Kidney (tissue), 14 donors: ENCODE measurements around the gene MYLK. TPM values are rescaled to one million over a fixed set of nuclear protein-coding genes. Genes with fewer than 3 reads are reported as not detected.

ENCODE experiments used
- DNase-seq, 5 donors: peaks; one replicate each; pipeline ENCODE4 v3.0.0-alpha.2; 2013 to 2020
- FAIRE-seq: peaks from 2 replicates; lab custom pipeline; 2012; peaks lifted over from hg19 to GRCh38; lab: Jason Lieb, UNC
- H3K27ac ChIP-seq, 2 donors: one replicate each; pipeline ENCODE4 v1.7.0; 2013; ENCODE audit warnings: low read depth in 2 of 2, low read length in 2 of 2, inconsistent platforms in 1 of 2
- H3K27me3 ChIP-seq: one replicate; pipeline ENCODE4 v1.7.1; 2013; ENCODE audit warnings: low read length, inconsistent platforms; ENCODE audit not compliant: control insufficient read depth, insufficient read depth
- H3K36me3 ChIP-seq, 3 donors: one replicate each; pipeline versions ENCODE4 v1.7.0 to v1.7.1; 2013; ENCODE audit warnings: low read length in 3 of 3, control low read depth in 1 of 3, inconsistent platforms in 1 of 3; ENCODE audit not compliant: insufficient read depth in 3 of 3, control insufficient read depth in 2 of 3
- H3K4me1 ChIP-seq, 3 donors: one replicate each; pipeline versions ENCODE4 v1.7.0 to v1.7.1; 2013; ENCODE audit warnings: low read length in 3 of 3, inconsistent platforms in 1 of 3, low read depth in 1 of 3; ENCODE audit not compliant: control insufficient read depth in 2 of 3, insufficient read depth in 2 of 3
- H3K4me3 ChIP-seq, 3 donors: one replicate each; pipeline versions ENCODE4 v1.7.0 to v1.8.1; 2013; ENCODE audit warnings: low read length in 3 of 3, control low read depth in 1 of 3, inconsistent platforms in 1 of 3
- H3K9ac ChIP-seq, 3 donors: one replicate each; pipeline versions ENCODE4 v1.7.0 to v1.7.1; 2013; ENCODE audit warnings: low read length in 3 of 3, control low read depth in 1 of 3, inconsistent platforms in 1 of 3
- H3K9me3 ChIP-seq, 3 donors: one replicate each; pipeline versions ENCODE4 v1.7.0 to v1.7.1; 2013; ENCODE audit warnings: low read length in 3 of 3, control low read depth in 1 of 3, inconsistent platforms in 1 of 3; ENCODE audit not compliant: control insufficient read depth in 2 of 3, insufficient read depth in 1 of 3
- intact Hi-C: fragments of 100-400 bp; cut with DNase I; formaldehyde crosslinking; loops from one replicate; pipeline ENCODE4 v1.11.1; 2022
- polyA plus RNA-seq: library from polyadenylated mRNA; stranded (reverse); fragments of 350-450 nt; fragmentation: Illumina TruSeq; extraction: RNeasy Lipid Tissue Mini Kit (QIAGEN cat#74804); gene quantifications from one replicate; pipeline ENCODE4 v1.2.3, GENCODE V29; 2014; ENCODE audit warnings: low read depth, low replicate concordance; ENCODE audit not compliant: insufficient read depth
- total RNA-seq: library from RNA; stranded (reverse); fragmentation: NEBNext Ultra II Directional; extraction: Animal tissue kit (Norgen Biotek cat#: 25700); gene quantifications from one replicate; pipeline ENCODE4 v1.2.1, GENCODE V29; 2021
- TF ChIP-seq, protein P1 (sequence below): IDR thresholded peaks from 3 replicates; pipeline ENCODE4 v1.5.1; 2012; ENCODE audit warnings: mild to moderate bottlenecking, moderate library complexity, borderline replicate concordance; ENCODE audit not compliant: insufficient read depth; ENCODE audit errors: extremely low read depth
- donor health status: control.
- donor health status: control.
- donor health status: control.
- donor health status: control.
- donor health status: control.
- donor health status: DM: yes; HTN: yes; CAD: no.
- donor health status: Normal renal cell carcinoma (clear cell type).

Gene MYLK
- total and polyA plus RNA-seq, 2 donors from 2014 or later = 25.3 to 164 TPM

DNA sequence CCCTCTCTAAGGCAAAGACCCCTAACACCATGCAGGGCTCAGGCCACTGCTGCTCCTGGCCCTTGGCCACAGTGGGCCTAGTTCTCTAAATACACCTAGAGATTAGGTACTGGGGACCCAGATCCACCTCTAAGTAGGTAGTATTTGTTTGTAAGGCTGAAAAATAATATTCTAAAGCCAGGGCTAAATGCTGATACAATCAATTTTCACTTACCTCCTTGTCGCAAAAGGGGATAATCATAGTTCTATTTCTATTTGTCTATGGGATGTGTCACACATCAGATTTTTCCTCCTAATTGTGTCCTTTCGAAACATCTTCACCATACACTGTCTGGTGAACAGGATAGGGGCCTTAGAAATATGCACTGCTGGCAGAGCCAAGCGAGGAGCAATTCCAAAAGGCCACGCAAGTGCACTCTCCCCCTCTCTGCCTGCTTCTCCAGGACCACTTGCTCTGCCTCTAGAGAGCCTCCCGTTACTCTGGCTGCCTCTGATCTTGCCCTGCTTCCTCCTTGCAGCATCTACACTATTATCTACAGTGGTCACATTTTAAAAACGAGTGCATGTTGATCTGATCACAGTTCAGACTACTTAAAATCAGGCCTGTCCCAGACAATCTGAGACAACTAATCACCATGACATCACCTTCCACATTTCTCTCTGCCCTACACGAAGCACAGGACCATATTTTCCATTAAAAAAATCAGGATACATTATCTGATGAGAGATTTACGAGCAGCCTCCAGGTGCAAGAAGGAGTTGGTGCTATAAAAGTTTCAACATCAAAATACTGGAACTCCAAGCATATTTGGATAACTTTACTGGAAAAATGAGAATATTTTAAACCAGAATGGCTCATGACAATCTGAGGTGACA is 115.4 kb downstream of the MYLK start:
- TF ChIP-seq, protein P1, sequence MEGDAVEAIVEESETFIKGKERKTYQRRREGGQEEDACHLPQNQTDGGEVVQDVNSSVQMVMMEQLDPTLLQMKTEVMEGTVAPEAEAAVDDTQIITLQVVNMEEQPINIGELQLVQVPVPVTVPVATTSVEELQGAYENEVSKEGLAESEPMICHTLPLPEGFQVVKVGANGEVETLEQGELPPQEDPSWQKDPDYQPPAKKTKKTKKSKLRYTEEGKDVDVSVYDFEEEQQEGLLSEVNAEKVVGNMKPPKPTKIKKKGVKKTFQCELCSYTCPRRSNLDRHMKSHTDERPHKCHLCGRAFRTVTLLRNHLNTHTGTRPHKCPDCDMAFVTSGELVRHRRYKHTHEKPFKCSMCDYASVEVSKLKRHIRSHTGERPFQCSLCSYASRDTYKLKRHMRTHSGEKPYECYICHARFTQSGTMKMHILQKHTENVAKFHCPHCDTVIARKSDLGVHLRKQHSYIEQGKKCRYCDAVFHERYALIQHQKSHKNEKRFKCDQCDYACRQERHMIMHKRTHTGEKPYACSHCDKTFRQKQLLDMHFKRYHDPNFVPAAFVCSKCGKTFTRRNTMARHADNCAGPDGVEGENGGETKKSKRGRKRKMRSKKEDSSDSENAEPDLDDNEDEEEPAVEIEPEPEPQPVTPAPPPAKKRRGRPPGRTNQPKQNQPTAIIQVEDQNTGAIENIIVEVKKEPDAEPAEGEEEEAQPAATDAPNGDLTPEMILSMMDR = no peak
- peak overlapping the region; percentile 87 to 89 for H3K27ac ChIP-seq
- peak overlapping the region in 1 of 3 donors; percentile 47 for H3K9ac ChIP-seq
- no peak for DNase-seq
- no peaks in the 10 kb centered on the region for H3K27me3 ChIP-seq
- no peak for FAIRE-seq
- intact Hi-C loops = no loop called here
- no peaks in the 10 kb centered on the region for H3K36me3 ChIP-seq
- no peak overlapping the region for H3K4me3 ChIP-seq
- peaks cover 0 to 22% (median 21%) of the 10 kb centered on the region in 3 donors for H3K4me1 ChIP-seq
- H3K9me3 ChIP-seq = no peaks in the 10 kb centered on the region

DNA sequence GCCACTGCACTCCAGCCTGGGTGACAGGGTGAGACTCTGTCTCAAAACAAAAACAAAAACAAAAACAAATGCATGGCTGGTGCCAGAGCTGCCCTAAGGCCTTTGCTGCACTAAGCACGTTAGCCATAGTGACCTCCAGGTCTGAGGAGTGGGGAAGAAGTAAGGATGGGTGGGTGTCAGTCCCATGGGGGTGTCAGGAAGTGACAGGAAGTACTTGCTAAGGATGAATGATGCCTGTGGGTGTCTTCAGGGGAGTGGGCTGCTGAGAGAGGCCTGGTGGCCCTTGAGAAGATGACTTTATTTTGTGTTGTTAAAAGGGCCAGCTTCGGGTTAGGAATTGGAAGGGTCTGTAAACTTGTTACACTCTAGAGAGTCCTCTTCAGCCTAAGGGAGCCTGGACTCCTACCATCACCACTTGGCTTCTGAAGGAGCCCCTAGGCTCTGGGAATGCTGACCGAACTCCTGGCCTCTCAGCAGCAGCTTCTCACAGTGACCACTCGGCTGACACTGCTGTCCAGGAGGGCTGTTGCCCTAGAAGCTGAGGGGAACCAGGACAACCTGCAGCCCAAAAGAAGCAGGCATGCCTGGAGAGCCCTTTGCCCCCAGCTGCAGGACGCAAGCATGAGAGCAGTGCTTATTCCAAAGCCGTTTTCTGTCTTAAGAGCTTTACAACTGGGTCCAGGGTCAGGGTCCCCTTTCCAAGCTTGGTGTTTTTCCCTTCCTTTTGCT is 116.4 kb downstream of the MYLK start:
- Histone ChIP-seq H3K4me3 (no peak overlapping the region), H3K27ac (peak overlapping the region; percentile 87 to 89), H3K36me3 (no peaks in the 10 kb centered on the region), H3K27me3 (no peaks in the 10 kb centered on the region), H3K9ac (peak overlapping the region in 1 of 3 donors; percentile 47), H3K9me3 (no peaks in the 10 kb centered on the region), H3K4me1 (peaks cover 0 to 19% (median 19%) of the 10 kb centered on the region in 3 donors)
- FAIRE-seq = no peak
- DNase-seq = no peak
- TF ChIP-seq, protein P1 = no peak
- intact Hi-C loops = no loop called here

DNA sequence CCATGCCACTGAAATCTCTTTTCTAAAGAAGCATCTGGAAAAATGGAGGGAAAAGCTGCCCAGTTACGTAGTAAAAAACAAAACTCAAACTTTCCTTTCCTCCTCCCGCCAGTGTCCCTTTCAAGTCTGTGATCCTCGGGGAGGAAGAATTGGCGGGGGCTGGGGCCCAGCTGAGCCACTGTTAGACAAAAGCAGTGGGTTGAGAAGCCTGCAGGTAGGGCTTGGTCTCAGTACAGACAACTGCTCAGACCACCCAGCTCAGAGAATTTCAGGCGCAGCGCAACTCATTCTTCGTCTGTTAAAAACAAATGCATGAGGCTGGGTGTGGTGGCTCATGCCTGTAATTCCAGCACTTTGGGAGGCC is 117.1 kb downstream of the MYLK start:
- TF ChIP-seq, protein P1 = no peak
- FAIRE-seq (no peak), DNase-seq (no peak)
- Histone ChIP-seq H3K4me3 (no peak overlapping the region), H3K27me3 (no peaks in the 10 kb centered on the region), H3K27ac (peak overlapping the region; percentile 87 to 89), H3K4me1 (peaks cover 0 to 19% (median 19%) of the 10 kb centered on the region in 3 donors), H3K9me3 (no peaks in the 10 kb centered on the region), H3K36me3 (no peaks in the 10 kb centered on the region), H3K9ac (peak overlapping the region in 1 of 3 donors; percentile 47)
- intact Hi-C loops = no loop called here
